ENCODE measurements around the gene DUSP6.
"Not testable (repeated sequence)": the region's sequence is repeated elsewhere in the genome, so short reads cannot be mapped to it uniquely, and the experiment has no call there.

DUSP6 gene

DNA sequence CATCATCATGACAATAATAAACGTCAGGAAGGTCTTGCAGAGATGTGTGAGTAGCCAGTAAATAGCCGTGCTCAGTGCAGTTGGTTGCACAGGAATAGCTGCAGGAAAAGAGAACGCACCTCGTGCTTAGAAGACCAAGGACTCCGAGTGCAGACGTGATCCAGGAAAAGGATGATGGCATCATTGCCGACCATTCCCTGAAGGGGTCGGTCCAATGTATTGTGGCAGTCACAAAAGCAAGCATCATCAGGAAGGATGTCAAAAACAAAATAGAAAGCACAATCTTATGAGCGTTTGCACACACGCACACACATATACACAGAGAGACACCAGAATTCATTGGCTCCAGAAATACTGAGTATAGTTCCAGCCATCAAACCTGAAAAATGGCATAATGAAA is 12.8 kb downstream of the DUSP6 start:
- no peak for FAIRE-seq
- no peak for DNase-seq (ENCODE audit: insufficient read length)
- TF ChIP-seq TAF1 (IDR thresholded peaks at IDR 0.05; ENCODE audit: borderline replicate concordance, low read depth, low read length) (no peak), POLR2AphosphoS5 (IDR thresholded peaks at IDR 0.05; ENCODE audit: low read depth, low read length) (no peak), POLR2A (IDR thresholded peaks at IDR 0.05; ENCODE audit: low read depth, low read length) (no peak)

DNA sequence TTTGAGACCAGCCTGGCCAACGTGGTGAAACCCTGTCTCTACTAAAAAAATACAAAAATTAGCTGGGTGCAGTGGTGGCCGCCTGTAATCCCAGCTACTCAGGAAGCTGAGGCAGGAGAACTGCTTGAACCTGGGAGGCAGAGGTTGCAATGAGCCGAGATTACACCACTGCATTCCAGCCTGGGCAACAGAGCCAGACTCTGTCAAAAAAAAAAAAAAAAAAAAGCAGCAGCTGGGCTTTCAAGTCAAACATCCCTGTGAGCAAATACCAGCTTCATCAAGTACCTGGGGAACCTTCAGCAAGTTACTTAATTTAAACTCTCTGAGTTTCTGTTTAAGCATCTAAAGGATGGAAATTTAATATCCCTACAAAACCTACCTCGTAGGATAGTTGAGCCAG is 15.2 kb downstream of the DUSP6 start:
- not testable (repeated sequence) for FAIRE-seq; DNase-seq (ENCODE audit: insufficient read length)

DNA sequence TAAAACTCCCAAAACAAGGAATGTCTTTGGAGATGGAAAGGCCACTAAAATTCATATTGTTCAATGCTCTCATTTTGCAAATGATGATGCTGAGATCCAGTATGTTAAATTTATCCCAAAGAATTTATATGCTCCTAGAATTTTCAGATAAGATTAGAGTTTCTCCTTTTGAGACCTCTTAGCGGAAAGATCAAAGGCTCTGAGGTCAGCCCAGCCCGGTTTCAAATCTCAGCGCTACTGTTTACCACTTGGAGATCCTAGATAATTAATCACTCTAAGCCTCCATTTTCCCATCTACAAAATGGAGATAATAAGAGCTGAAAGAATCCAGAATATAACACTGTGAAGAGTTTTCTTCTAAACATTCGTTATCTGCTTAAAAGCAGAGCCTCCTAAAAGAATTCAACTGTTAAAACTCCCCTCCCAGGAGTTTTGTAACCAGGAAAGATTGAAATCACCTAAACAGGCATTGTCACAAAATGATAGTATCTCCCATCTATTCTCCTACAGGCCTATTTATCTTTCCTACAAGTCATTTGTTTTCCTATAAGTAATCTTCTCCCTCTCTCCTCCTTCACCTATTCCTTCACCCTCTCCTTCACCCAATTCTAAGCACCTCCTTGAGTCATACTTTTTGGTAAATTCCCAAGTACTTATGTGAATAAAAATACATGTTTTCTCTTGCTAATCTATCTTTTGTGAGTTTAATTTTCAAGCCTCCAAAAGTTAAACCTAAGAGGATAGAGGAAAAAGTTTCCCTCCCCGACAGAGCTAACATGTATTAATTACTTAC is 16.7 kb downstream of the DUSP6 start:
- TF ChIP-seq TAF1 (IDR thresholded peaks at IDR 0.05; ENCODE audit: borderline replicate concordance, low read depth, low read length): no peak
- no peak for TF ChIP-seq POLR2AphosphoS5 (IDR thresholded peaks at IDR 0.05; ENCODE audit: low read depth, low read length)
- TF ChIP-seq POLR2A (IDR thresholded peaks at IDR 0.05; ENCODE audit: low read depth, low read length): no peak
- no peak for FAIRE-seq
- DNase-seq (ENCODE audit: insufficient read length): no peak

DNA sequence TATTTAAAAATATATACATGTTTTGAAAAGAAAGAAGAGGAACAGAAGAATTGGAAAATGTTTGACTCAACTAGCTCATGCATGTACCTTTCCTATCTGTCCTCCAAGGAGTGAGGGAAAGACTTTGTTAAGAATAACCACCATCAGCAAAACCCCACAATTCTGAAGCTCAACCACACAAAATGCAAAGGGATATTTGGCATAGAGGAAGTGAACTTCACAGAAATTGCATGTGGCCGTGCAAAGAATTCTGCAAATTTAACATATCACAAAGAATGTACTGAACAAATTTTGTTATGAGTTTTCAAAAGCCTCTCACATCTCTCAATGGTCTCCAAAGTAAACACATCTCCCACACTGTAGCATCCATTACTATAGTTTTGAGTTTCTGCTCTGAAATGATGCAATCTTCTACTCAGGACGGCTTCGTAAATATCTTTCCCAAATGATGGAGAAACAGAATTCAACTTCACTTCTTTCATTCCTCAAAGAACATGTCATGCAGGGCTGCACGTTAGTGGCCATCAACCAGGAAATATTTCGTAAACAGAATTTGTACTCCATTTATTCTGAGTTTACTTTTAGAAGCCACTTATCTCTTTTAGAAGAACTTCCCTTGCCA is 17.6 kb downstream of the DUSP6 start:
- no peak for FAIRE-seq
- no peak for DNase-seq (ENCODE audit: insufficient read length)
- TF ChIP-seq POLR2A (IDR thresholded peaks at IDR 0.05; ENCODE audit: low read depth, low read length) (no peak), TAF1 (IDR thresholded peaks at IDR 0.05; ENCODE audit: borderline replicate concordance, low read depth, low read length) (no peak)

DNA sequence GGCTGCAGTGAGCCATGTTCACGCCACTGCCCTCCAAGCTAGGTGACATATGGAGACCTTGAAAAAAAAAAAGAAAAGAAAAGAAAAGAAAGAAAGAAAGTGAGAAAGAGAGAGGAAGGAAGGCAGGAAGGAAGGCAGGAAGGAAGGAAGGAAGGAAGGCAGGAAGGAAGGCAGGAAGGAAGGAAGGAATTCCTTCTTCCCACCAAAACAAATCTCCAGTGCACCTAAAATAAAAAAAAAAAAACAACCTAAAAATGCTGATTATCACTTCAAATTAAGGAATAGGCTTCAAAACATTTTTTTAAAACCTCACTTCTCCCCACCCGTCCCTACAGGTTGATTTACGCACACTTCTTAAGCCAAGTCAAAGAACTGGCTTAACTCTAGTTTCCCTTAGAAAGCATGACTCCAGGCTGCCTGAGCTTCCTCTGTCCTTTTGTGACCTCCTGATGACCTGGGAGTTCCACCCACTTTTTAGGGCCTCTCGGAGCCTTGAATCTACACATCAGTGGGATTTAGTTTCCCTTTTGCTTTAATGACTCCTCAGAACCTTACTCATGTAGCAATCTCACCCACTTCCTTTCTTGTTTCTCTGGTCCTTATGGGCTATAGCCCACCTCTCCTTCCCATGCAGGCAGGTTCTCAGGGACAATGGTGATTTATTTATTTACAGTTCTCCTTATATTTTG is 18.6 kb downstream of the DUSP6 start:
- DNase-seq (ENCODE audit: insufficient read length) (no peak), FAIRE-seq (no peak)
- no peak for TF ChIP-seq TAF1 (IDR thresholded peaks at IDR 0.05; ENCODE audit: borderline replicate concordance, low read depth, low read length)
- no peak for TF ChIP-seq POLR2A (IDR thresholded peaks at IDR 0.05; ENCODE audit: low read depth, low read length)
- TF ChIP-seq POLR2AphosphoS5 (IDR thresholded peaks at IDR 0.05; ENCODE audit: low read depth, low read length): no peak

DNA sequence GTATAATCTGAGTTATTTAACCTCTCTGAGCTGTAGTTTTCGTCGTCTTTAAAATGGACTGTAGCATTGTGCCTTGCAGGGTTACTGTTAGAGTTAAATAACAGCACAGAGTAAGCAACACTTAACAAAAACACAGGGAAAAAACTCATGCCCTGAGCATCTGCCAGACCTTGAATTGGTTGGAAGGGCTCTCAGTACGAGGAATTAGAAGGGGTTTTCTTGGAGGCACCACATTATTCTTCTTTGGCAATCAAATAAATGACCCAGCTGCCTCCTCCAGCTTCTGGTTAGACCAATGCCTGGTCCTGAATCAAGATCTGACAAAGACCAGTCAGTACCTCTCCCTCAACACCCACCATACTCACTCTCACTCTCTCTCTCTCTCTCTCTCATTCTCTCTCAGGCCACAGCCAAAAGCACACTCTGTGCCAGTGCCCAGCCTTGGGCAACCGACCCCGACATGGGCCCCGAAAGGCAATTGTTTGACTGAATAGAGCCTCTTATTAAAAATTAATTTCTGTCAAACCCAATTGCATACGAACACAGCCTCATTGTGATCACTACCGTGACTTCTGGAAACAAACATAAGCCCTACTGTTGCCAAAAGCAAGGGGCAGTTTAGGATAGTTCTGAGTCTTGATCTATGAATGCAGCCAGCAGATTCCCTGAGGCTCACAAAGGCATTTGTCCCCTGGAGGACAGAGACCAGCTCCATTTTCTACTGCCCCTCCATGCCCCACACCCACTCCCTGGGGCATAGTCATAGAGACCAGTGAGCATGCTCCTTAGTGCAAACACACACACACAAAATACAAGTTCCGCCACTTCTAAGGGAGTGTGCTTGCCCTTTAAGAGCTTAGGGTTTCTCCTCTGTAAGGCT is 23.9 kb downstream of the DUSP6 start:
- DNase-seq (ENCODE audit: insufficient read length) (no peak), FAIRE-seq (no peak)

DNA sequence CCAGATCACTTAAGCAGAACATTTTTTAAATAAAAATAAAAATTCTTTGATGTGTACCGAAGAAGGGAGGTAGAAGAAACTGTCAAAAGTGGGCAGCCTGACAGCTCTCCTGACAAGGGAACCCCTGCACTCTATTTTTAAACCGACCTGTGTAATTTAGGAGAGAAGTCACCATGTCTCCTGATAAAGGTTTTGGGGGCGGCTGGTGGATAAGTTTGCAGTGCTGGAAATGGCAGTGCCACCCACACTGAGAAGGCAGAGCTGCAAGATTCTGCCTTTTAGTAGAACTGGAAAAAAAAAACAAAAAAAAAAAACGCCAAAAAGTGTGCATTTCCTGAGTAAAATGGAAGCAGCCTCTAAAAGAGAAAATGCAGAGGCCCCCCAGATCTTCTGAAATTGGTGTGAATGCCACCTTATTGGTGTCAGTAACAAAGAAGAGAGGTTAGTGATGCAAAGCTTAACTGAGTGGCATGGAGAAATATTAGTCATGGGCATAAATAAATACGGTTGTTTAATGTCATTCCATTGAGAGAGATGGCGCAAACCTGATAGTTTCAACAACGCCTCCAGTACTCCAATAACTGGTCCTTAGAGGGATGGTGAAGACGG is 24.7 kb downstream of the DUSP6 start:
- no peak for TF ChIP-seq TAF1 (IDR thresholded peaks at IDR 0.05; ENCODE audit: borderline replicate concordance, low read depth, low read length)
- TF ChIP-seq POLR2AphosphoS5 (IDR thresholded peaks at IDR 0.05; ENCODE audit: low read depth, low read length): no peak
- no peak for TF ChIP-seq POLR2A (IDR thresholded peaks at IDR 0.05; ENCODE audit: low read depth, low read length)
- DNase-seq (ENCODE audit: insufficient read length) (no peak), FAIRE-seq (no peak)

More for the DNA sequence above, 23.9 kb downstream of the DUSP6 start:
- no peak for TF ChIP-seq POLR2AphosphoS5 (IDR thresholded peaks at IDR 0.05; ENCODE audit: low read depth, low read length)
- no peak for TF ChIP-seq TAF1 (IDR thresholded peaks at IDR 0.05; ENCODE audit: borderline replicate concordance, low read depth, low read length)
- TF ChIP-seq POLR2A (IDR thresholded peaks at IDR 0.05; ENCODE audit: low read depth, low read length): no peak

DNA sequence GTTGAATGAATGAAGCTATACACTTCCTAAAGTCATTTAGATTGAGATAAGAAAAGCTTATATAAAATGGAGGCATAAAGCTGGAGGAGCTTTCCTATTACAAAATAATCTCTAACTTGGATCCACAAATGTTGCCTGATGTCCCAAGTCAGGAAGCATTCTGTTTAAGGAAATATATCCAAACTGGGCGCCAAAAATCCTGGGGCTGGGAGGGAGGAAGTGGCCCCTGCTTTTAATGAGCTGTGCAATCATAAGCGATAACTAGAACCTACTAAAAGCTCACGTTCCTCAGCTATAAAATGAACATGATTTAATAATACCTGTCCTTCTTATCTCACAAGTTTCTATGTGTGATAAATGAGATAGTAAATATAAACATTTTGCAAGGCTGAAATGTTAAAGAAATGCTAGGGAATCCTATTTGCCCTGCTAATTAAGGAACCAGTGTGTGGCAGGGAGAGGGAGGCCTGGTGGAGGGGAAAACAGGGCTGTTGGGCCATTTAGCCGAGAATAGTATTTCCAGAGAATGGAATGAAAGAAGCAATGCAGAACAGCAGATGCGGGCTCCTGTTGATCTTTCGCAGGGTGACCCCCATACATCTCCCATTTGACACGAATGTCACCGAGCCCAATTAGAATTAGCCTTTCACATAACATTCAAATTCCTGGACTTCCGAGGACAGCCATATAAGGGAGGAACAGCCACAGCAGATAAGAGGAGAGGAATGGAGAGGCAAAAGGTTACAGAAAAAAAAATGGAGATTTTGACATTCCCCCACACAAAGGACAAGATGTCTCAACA is 25.9 kb downstream of the DUSP6 start:
- FAIRE-seq (no peak), DNase-seq (ENCODE audit: insufficient read length) (no peak)
- TF ChIP-seq POLR2A (IDR thresholded peaks at IDR 0.05; ENCODE audit: low read depth, low read length) (no peak), POLR2AphosphoS5 (IDR thresholded peaks at IDR 0.05; ENCODE audit: low read depth, low read length) (no peak), TAF1 (IDR thresholded peaks at IDR 0.05; ENCODE audit: borderline replicate concordance, low read depth, low read length) (no peak)

DNA sequence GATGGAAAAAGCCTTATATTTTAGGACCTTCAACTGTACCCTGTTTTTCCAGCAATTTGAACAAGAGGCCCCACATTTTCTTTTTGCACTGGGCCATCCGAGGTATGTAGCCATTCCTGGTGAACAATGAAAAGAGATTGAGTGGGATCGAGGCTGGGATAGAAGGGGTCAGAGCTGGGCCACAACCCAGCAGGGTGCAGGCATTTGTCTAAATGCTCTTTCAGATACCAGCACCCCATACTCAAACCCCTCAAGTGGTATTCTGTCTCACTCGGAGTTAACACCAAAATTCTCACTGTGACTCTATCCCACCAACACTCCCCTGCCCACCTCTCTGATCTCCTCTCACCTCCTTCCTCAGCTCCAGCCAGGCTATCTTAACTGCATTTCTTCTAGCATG is 26.8 kb downstream of the DUSP6 start:
- DNase-seq (ENCODE audit: insufficient read length) (no peak), FAIRE-seq (no peak)
- TF ChIP-seq POLR2A (IDR thresholded peaks at IDR 0.05; ENCODE audit: low read depth, low read length) (no peak), TAF1 (IDR thresholded peaks at IDR 0.05; ENCODE audit: borderline replicate concordance, low read depth, low read length) (no peak), POLR2AphosphoS5 (IDR thresholded peaks at IDR 0.05; ENCODE audit: low read depth, low read length) (no peak)

DNA sequence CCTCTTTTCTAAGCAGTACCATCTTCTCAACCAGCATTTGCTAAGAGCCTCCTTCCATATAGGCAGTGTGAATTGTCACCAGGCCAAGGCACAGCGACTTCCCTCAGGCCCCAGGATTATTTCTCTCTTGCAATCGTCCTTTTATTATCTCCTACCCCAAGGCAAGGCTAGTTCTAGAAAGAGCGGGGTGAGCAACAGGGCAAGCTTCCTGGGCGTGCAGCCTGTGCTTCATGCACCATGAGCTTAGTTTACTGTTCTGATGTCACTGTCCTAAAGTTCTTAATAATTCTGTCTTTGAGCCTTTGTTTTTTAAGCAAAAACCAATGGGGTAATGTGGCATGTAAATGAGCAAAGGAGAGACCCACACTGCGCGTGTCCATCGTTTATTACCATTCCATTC is 27.9 kb downstream of the DUSP6 start:
- TF ChIP-seq POLR2A (IDR thresholded peaks at IDR 0.05; ENCODE audit: low read depth, low read length) (no peak), POLR2AphosphoS5 (IDR thresholded peaks at IDR 0.05; ENCODE audit: low read depth, low read length) (no peak), TAF1 (IDR thresholded peaks at IDR 0.05; ENCODE audit: borderline replicate concordance, low read depth, low read length) (no peak)
- DNase-seq (ENCODE audit: insufficient read length) (no peak), FAIRE-seq (no peak)
